Left lung (tissue), 10 donors: ENCODE data around the gene ANKS1B. TPM values are rescaled to one million over a fixed set of nuclear protein-coding genes. Genes with fewer than 3 reads are reported as not detected.

Experiments used
- ATAC-seq: fragments of 200-7000 bp; cut with Tn5 transposase; one replicate; pipeline ENCODE4 v1.9.1; 2020; ENCODE audit warnings: moderate library complexity
- DNase-seq, 4 donors: peaks; one replicate each; pipeline ENCODE4 v3.0.0-alpha.2; 2013 to 2020
- H3K27ac ChIP-seq, 2 donors: fragments of 200-600 bp; sonication (generic) in 1 of 2; one replicate each; pipeline versions ENCODE4 v1.5.0 to v1.8.0; 2020 to 2021
- H3K27me3 ChIP-seq, 2 donors: fragments of 200-600 bp; sonication (generic) in 1 of 2; one replicate each; pipeline versions ENCODE4 v1.5.0 to v1.8.0; 2020 to 2021
- H3K36me3 ChIP-seq, 2 donors: fragments of 200-600 bp; sonication (generic) in 1 of 2; one replicate each; pipeline versions ENCODE4 v1.5.0 to v1.8.0; 2020 to 2021
- H3K4me1 ChIP-seq, 2 donors: fragments of 200-600 bp; one replicate each; pipeline ENCODE4 v1.8.0; 2021
- H3K4me3 ChIP-seq, 2 donors: fragments of 200-600 bp; sonication (generic) in 1 of 2; one replicate each; pipeline versions ENCODE4 v1.5.0 to v1.8.0; 2020 to 2021; ENCODE audit warnings: mild to moderate bottlenecking in 1 of 2
- H3K9me3 ChIP-seq, 2 donors: fragments of 200-600 bp; sonication (generic) in 1 of 2; one replicate each; pipeline versions ENCODE4 v1.5.0 to v1.8.0; 2020 to 2021
- intact Hi-C, 2 donors: fragments of 100-400 bp; cut with DNase I; formaldehyde crosslinking; loops; one replicate each; pipeline versions ENCODE4 v1.11.2 to v1.14.2; 2022
- polyA plus RNA-seq, 6 donors: library from polyadenylated mRNA; unstranded; fragments of 120-200 nt; gene quantifications; one replicate each; pipeline ENCODE4 v1.2.1, GENCODE V29; 2013; ENCODE audit not compliant: insufficient read length in 6 of 6
- total RNA-seq, 2 donors: library from RNA; stranded (reverse); fragmentation: NEBNext Ultra II Directional; extraction: Animal tissue kit (Norgen Biotek cat#: 25700); gene quantifications; one replicate each; pipeline ENCODE4 v1.2.1, GENCODE V29; 2021
- TF ChIP-seq, protein P1 (sequence below), 2 donors: fragments of 200-600 bp; sonication (generic) in 1 of 2; IDR thresholded peaks; one replicate each; pipeline versions ENCODE4 v1.5.0 to v1.8.0; 2021; ENCODE audit warnings: antibody characterized with exemption in 2 of 2
- donor health status: DM: no; HTN: yes; CAD: no.
- donor health status: DM: no; HTN: no; CAD: no.

ANKS1B gene
- total and polyA plus RNA-seq, 8 donors, result 4.9 to 31.8 (median 14.9) TPM

DNA sequence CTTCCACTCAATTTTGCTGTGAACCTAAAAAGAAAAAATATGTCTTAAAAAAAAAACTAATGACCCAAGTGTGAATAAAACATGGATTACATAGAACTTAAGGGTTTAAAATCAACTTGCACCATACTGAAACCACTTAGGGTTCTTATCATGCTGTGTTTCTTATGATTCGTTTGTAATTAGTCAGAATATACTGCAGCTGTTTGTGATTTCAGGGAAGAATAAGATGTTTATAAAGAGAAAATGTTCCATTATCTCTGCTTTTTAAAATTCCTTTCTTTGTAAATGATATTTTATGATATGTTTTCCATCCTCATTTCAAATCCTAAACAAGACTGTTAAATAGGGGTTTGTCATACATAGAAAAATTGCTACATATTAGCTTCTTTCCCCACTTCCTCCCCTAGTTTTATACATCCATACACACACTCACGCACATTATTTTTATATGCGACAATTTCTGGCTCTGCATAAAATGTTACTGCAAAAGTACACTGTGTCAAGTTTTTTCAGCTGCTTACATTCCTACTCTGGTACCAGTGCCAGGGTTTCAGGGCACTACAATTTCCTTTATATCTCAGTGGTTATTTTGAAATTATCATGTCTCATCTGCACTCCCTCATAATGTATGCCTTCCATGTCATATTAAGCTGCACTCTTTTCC is 612.3 kb downstream of the ANKS1B start:
- H3K4me1 ChIP-seq, result no peaks in the 10 kb centered on the region
- ATAC-seq (no peak), DNase-seq (no peak)
- no peak overlapping the region for H3K4me3 ChIP-seq
- H3K27ac ChIP-seq, result no peak overlapping the region
- H3K27me3 ChIP-seq, result no peaks in the 10 kb centered on the region
- H3K9me3 ChIP-seq, result no peaks in the 10 kb centered on the region
- no peaks in the 10 kb centered on the region for H3K36me3 ChIP-seq
- TF ChIP-seq, protein P1, sequence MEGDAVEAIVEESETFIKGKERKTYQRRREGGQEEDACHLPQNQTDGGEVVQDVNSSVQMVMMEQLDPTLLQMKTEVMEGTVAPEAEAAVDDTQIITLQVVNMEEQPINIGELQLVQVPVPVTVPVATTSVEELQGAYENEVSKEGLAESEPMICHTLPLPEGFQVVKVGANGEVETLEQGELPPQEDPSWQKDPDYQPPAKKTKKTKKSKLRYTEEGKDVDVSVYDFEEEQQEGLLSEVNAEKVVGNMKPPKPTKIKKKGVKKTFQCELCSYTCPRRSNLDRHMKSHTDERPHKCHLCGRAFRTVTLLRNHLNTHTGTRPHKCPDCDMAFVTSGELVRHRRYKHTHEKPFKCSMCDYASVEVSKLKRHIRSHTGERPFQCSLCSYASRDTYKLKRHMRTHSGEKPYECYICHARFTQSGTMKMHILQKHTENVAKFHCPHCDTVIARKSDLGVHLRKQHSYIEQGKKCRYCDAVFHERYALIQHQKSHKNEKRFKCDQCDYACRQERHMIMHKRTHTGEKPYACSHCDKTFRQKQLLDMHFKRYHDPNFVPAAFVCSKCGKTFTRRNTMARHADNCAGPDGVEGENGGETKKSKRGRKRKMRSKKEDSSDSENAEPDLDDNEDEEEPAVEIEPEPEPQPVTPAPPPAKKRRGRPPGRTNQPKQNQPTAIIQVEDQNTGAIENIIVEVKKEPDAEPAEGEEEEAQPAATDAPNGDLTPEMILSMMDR (IDR thresholded peaks at IDR 0.05), result no peak
- intact Hi-C loops, result no loop called here

DNA sequence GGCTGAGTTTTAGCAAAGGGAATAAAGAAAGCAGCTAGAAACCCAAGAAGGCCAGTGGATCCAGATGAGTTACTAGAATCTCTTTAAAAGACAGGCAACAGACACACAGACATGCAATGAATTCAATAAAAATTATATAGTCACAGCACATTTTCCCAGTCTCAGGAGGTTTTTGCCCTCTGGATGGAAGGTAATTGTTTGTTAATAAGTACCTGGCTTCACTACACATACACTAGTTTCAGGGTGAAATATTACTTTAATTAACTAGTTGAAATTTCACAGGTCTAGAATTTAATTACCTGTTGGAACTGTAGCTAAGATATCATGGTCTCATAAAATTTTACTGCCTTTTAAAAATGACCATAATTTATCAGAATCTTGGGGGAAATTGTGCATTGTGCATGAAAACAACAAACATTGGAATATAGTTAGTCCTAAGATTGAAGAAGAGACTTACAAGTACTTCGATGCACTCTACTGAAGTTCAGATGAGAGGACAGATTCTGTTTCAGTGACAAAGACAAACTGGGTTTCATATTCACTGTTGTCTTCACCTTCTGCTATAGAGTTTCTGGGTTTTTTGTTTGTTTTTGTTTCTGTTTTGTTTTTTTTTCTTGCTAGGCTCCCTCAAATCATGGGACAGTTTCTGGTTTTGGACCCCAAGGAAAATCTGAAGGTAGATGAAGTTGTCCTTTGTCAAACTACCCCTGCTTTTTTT is 614.2 kb downstream of the ANKS1B start:
- no peaks in the 10 kb centered on the region for H3K9me3 ChIP-seq
- H3K27ac ChIP-seq, result no peak overlapping the region
- H3K36me3 ChIP-seq, result no peaks in the 10 kb centered on the region
- no peaks in the 10 kb centered on the region for H3K4me1 ChIP-seq
- ATAC-seq, result no peak
- DNase-seq, result no peak
- intact Hi-C loops, result no loop called here
- no peaks in the 10 kb centered on the region for H3K27me3 ChIP-seq
- TF ChIP-seq, protein P1 (IDR thresholded peaks at IDR 0.05), result no peak
- H3K4me3 ChIP-seq, result no peak overlapping the region

DNA sequence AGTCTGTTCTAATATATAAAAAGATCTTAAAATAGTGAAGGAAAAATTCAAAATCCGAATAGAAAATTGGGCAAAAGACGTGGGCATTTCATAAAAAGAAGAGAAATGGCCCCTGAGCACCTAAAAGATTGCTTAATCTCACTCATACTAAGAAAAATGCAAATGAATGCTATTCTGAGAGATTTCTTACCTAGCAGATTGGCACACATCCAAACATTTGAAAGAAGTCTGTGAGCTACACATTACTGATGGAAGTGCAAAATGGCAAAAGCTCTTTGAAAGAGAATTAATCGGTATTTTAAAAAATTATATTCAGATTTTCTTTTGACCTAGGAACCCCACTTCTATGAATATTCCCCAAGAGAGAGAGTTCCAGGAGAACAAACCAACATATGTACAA is 617.6 kb downstream of the ANKS1B start:
- no peak overlapping the region for H3K27ac ChIP-seq
- H3K4me3 ChIP-seq, result no peak overlapping the region
- ATAC-seq, result no peak
- no peaks in the 10 kb centered on the region for H3K9me3 ChIP-seq
- H3K36me3 ChIP-seq, result no peaks in the 10 kb centered on the region
- H3K4me1 ChIP-seq, result no peaks in the 10 kb centered on the region
- TF ChIP-seq, protein P1 (IDR thresholded peaks at IDR 0.05), result no peak
- no peaks in the 10 kb centered on the region for H3K27me3 ChIP-seq
- no peak for DNase-seq
- intact Hi-C loops, result no loop called here

DNA sequence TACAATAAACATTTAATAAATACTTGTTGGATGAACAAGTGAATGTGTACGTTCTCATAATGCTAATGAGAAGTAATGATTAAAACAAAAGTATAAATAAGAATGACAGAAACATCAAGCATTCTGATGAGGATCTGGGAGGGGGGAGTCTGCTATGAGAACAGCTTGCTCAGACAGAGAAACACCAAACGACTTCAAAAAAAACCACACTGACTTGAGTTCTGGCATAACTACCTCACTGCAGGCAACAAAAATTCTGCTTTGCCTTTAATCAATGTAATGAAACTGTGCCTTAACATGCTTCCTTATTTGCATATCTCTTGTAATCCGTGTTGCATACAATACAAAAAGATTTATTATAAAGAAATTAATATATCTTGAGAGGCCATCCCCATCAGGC is 632.5 kb downstream of the ANKS1B start:
- Histone ChIP-seq H3K9me3 (no peaks in the 10 kb centered on the region), H3K4me1 (no peaks in the 10 kb centered on the region), H3K4me3 (no peak overlapping the region), H3K36me3 (no peaks in the 10 kb centered on the region), H3K27me3 (no peaks in the 10 kb centered on the region), H3K27ac (no peak overlapping the region)
- TF ChIP-seq, protein P1 (IDR thresholded peaks at IDR 0.05), result no peak
- intact Hi-C loops, result no loop called here
- no peak for DNase-seq
- no peak for ATAC-seq

DNA sequence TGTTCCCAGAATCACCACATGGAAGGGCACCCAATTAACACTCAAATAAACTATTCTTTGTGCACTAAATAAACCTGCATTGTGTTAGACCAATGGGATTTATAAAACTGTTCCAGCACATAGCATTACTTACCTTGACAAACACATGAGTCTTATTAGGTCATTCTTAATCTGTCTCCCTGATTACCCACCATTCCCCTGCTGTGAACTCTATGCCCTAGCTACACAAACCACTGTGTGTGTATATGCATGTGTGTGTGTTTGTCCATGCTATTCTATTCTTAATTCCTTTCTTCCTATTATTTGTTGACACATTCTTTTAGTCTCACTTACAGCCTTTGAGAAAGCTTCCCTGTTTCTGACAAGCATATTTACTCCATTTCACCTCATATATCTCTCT is 640.8 kb downstream of the ANKS1B start:
- Histone ChIP-seq H3K9me3 (no peaks in the 10 kb centered on the region), H3K36me3 (no peaks in the 10 kb centered on the region), H3K27ac (no peak overlapping the region), H3K27me3 (no peaks in the 10 kb centered on the region), H3K4me3 (no peak overlapping the region), H3K4me1 (no peaks in the 10 kb centered on the region)
- DNase-seq (no peak), ATAC-seq (no peak)
- intact Hi-C loops, result no loop called here
- TF ChIP-seq, protein P1 (IDR thresholded peaks at IDR 0.05), result no peak
